Measurements from ENCODE around the gene NAALADL2. TPM values are rescaled to one million over a fixed set of nuclear protein-coding genes. Genes with fewer than 3 reads are reported as not detected.
A peak's percentile ranks its signal among the peaks of the same experiment; 100 is the strongest.

NAALADL2 gene
- total RNA-seq, 1 donor from 2014 or later, result 1.1 TPM

- no peaks in the 10 kb centered on the region for H3K36me3 ChIP-seq (ENCODE audit: control insufficient read depth, insufficient read depth, low read length)
- no peak overlapping the region for H3K4me3 ChIP-seq (ENCODE audit: low read depth, low read length)
- FAIRE-seq, result no peak
- no peak for TF ChIP-seq CTCF (IDR thresholded peaks at IDR 0.05; ENCODE audit: insufficient read depth, low read length, severe bottlenecking)
- H3K27me3 ChIP-seq (ENCODE audit: control insufficient read depth, insufficient read depth, low read length), result no peaks in the 10 kb centered on the region
- DNase-seq (ENCODE audit: low read depth), result no peak
These were observed 569.3 kb downstream of the NAALADL2 start for GRCh38 chr3:175428466-175428865.

GRCh38 chr3:175430983-175431773 is 572.0 kb downstream of the NAALADL2 start:
- FAIRE-seq (no peak), DNase-seq (ENCODE audit: low read depth) (no peak)
- no peaks in the 10 kb centered on the region for H3K27me3 ChIP-seq (ENCODE audit: control insufficient read depth, insufficient read depth, low read length)
- H3K4me3 ChIP-seq (ENCODE audit: low read depth, low read length), result no peak overlapping the region
- no peak for TF ChIP-seq CTCF (IDR thresholded peaks at IDR 0.05; ENCODE audit: insufficient read depth, low read length, severe bottlenecking)
- no peaks in the 10 kb centered on the region for H3K36me3 ChIP-seq (ENCODE audit: control insufficient read depth, insufficient read depth, low read length)

GRCh38 chr3:175432376-175433025 is 573.4 kb downstream of the NAALADL2 start:
- Histone ChIP-seq H3K36me3 (ENCODE audit: control insufficient read depth, insufficient read depth, low read length) (no peaks in the 10 kb centered on the region), H3K27me3 (ENCODE audit: control insufficient read depth, insufficient read depth, low read length) (no peaks in the 10 kb centered on the region), H3K4me3 (ENCODE audit: low read depth, low read length) (no peak overlapping the region)
- TF ChIP-seq CTCF (IDR thresholded peaks at IDR 0.05; ENCODE audit: insufficient read depth, low read length, severe bottlenecking), result no peak
- FAIRE-seq (no peak), DNase-seq (ENCODE audit: low read depth) (peak; percentile 12)

GRCh38 chr3:175433026-175433674 is 574.0 kb downstream of the NAALADL2 start:
- DNase-seq (ENCODE audit: low read depth), result peak; percentile 52

GRCh38 chr3:175434561-175434960 is 575.4 kb downstream of the NAALADL2 start:
- no peaks in the 10 kb centered on the region for H3K27me3 ChIP-seq (ENCODE audit: control insufficient read depth, insufficient read depth, low read length)
- TF ChIP-seq CTCF (IDR thresholded peaks at IDR 0.05; ENCODE audit: insufficient read depth, low read length, severe bottlenecking), result no peak
- no peaks in the 10 kb centered on the region for H3K36me3 ChIP-seq (ENCODE audit: control insufficient read depth, insufficient read depth, low read length)
- no peak for DNase-seq (ENCODE audit: low read depth)
- H3K4me3 ChIP-seq (ENCODE audit: low read depth, low read length), result no peak overlapping the region
- no peak for FAIRE-seq

More at GRCh38 chr3:175433026-175433674, 574.0 kb downstream of the NAALADL2 start:
- no peak for TF ChIP-seq CTCF (IDR thresholded peaks at IDR 0.05; ENCODE audit: insufficient read depth, low read length, severe bottlenecking)
- no peaks in the 10 kb centered on the region for H3K27me3 ChIP-seq (ENCODE audit: control insufficient read depth, insufficient read depth, low read length)
- H3K36me3 ChIP-seq (ENCODE audit: control insufficient read depth, insufficient read depth, low read length), result no peaks in the 10 kb centered on the region
- no peak for FAIRE-seq
- no peak overlapping the region for H3K4me3 ChIP-seq (ENCODE audit: low read depth, low read length)

All from bronchial epithelial cell (primary cell).